Measurements from ENCODE around the gene KMT2E.

KMT2E gene

DNA sequence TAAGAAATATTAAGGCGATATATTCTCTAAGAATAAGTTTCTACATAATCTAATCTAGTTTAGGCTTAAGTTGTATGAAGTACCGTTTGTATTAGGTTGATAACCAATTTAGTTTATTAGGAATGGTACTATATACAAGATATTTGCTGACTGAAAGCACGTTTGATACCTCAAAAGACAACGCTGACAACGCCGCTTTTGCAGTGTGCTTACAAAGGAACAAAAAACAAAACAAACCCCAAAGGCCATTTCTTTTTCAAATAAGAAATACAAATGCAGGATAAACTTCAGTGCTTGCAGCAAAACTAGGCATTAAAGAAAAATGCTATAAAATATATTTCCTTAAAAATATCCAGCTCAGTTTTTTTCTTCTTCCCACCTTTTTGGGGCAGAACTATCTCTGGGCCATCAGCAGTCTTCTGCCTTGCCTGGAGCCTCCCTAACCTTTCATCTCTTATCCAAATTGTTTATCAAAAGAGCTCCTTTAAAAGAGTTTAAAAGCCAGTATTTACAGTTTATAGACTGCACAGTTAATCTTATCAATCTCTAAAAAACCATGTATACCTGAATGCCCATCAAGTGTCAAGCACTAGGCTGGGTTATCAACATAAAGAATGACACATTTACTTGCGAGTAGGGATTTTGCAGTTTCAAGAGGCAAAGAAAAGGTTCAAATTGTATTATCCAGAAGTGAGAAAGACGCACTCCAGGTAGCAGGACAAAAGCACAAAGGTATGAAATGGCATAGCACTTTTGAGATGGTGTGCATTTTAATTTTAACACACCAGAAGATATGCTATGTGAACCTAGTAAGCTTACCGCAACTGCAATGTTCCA is 4.1 kb upstream of the KMT2E start:
- DNase-seq (ENCODE audit: low read depth in 2 of 2): no peak

DNA sequence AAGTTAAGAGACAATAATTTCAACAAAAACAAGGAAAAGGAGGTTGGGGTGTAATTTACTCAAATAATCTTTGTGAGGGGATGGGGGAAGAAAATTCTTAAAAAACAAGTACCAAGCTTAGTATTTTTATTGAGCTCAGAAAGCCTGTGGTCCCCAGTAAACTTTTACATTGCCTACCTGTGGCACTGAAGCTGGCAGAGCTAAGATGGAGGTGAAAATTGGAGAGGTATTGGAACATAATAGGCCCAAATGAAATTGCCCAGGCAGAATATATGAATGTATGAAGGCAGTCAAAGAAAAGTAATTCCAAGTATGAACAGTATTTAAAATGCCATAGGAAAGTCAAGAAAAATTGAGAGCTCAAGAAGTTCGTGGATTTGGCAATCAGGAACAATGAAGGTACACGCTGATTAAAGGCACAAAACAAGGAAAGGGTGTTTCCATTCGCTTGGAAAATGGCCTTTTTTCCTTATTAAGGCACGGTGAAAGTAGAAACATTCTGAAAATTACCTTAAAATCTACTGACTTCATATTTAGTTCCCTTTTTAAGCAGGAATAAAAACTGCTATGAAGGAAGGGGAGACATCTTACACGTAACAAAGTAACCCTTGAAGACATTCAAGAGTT is 3.4 kb upstream of the KMT2E start:
- no peak for DNase-seq (ENCODE audit: low read depth in 2 of 2)

DNA sequence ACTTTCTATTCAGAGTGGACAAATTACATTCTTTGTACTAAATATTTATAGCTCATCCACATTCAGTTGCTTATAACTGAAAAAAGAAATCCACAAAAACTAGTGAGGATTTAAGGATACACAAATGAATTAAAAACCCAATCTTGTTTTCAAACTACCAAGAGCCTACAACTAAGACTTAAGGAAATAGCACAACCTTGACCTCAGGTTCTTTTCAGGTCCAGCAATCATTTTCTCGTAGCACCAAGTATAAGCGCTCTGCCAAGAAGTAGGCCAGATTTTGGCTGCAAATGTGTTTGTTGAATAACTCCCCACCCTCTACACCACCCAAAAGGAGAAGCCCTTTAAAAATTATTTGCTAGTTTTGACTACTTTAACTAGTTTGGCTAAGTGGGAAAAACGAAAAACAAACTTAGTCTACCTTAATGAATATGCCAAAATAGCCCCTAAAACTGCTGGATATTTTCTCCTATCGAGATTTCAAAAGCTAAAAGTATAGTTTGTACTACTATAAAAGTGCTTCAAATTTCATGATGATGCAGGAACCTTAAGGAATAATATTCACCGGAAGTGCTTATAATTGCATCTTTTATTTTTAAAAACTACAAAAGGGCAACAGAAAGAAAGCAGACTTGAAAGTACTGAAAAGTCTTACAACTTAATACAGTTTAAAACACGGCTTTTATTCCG is 2.7 kb upstream of the KMT2E start:
- DNase-seq (ENCODE audit: low read depth in 2 of 2): no peak

DNA sequence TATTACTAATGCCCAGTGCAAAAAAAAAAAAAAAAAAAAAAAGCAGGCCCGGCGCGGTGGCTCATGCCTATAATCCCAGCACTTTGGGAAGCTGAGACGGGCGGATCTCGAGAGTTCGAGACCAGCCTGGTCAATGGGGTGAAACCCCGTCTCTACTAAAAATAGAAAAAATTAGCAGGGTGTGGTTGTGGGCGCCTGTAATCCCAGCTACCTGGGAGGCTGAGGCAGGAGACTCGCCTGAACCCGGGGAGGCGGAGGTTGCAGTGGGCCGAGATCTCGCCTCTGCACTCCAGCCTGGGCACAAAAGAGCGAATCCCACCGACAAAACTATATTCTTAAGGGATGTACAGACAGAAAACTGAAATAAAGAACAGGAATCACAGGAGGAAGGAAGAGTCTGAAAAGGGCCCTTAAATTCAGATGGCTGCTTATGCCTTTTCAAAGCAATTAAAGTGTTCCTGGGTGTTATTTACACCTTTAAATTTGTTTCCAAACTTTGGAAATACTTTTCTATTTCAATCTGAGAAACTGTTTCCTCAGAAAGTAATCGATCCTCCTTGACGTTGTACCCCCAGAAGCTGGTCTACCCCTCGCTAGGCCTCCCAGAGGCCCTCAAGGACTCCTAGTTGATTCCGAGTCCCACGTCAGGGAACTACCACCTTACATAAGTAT is 2.0 kb upstream of the KMT2E start:
- DNase-seq (ENCODE audit: low read depth in 2 of 2): peak in 1 of 2 donors; percentile 23

DNA sequence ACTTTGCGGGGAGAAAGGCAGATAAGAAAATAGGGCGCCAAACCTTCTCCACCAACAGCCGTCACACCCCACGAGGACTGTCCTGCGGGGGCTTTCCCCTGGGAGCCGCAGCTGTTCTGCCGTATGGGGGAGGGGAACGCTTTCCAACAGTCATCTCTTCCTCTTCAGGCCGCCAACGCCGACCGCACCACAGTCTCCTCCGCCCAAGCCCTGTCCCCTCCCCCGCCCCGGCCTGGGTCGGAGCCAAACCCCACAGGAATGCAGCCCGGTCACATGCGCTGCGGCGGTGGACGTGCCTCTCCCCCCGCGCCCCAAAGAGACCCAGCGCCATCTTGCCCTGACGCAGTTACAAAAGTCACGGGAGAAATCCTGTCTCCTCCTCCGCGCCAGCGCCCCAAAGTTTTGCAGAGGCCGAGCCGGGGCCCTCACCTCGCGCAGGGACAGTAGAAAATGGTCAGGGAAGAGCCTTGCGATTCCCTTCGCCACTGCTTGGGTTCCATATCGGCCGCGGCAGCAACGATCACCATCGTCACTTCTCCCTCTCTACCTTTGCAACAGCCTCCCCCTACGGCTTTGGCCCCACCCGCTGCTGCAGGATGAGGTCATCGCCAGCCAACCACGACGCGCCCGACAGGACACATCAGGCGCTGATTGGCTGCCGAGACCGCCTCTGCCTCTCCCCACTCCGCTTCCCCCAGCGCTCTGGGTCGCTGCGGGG is 1.3 kb upstream of the KMT2E start:
- DNase-seq (ENCODE audit: low read depth in 2 of 2): peak; percentile 99

DNA sequence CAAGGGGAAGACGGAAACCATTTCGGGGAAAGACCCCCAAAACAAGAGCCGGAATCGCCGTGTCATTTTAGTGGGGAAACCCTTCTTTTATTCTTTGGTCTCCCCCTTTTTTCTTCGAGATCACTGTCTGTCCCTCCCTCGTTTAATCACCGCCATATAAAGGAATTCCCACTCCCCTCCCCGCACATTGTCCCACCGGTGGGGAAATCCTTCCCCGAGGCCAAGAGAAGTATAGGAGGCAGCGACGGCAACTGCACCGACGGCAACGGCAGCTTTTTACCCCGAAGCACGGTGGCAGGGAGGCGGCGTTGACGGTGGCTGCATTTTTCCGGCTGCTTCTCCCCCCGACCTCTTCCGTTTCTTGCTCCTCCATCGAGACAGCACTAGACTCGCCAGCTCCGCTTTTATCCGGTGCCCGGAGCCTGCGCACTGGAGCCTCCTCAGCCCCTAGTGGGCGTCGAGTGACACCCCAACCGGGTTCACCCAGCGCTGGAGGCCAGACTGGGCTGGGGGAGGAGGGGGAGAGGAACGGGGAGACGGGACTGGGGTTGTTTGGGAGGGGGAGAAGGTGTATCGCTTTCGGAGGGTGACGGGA is 687 bp upstream of the KMT2E start:
- DNase-seq (ENCODE audit: low read depth in 2 of 2): peak; percentile 87 to 94

DNA sequence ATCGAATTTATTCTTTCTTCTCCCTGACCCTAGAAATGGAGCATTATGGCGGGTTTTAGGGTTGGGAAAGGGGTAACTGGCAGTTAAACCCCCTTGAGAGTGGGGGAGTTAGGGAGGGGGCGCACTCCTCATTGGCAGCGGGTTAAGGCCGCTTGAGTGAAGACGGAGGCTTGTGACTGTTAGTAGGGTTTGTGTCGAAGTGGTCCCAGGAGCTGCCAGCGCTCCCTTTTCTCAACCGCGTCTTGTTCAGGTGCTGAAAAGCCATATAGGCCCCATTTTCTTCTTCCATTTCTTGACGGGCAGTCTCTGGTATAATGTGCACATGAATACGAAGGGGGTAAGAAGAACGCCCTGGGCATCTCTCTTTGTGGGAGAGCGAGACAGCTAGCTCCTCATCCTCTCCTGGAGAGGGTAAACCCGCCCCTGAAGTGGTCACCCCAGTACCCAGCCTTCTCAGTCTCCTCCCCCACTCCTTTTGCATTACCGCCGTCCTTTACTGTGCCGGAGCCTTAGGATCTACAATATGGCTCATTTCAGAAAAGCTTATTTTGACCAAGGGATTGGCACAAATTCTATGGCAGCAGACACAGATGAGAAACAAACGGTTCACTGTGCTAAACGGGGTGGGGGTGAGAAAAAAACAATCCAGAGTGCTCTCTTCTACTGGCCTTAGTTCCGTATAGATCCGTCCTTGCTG is 836 bp downstream of the KMT2E start:
- peak; percentile 17 to 23 for DNase-seq (ENCODE audit: low read depth in 2 of 2)

DNA sequence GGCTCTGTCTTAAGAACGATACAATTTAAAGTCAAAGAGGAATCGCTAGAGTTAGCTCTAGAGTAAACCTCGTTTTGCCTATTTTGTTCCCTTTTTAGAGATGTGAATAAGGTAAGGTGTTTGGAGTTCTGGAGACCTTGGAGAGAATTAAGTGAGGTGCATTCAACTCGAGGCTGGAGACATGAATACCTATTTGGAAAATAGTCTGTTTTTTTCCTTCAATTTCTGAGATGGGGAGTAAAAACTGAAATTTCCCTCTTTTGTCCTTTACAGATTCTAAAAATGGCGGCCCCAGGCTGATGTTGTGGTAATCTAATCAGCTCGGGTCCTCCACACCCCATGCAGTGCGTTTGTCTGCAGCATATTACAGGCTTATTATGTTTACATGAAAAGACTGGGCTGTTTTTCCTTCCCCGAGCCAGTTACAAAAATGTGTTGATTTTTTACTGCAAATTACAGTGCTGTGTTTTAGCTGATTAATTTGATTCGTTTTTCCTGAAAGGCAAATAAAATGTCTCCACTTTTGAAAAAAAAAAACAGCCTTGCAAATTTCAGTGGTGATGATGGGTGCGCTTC is 1.5 kb downstream of the KMT2E start:
- DNase-seq (ENCODE audit: low read depth in 2 of 2): no peak

DNA sequence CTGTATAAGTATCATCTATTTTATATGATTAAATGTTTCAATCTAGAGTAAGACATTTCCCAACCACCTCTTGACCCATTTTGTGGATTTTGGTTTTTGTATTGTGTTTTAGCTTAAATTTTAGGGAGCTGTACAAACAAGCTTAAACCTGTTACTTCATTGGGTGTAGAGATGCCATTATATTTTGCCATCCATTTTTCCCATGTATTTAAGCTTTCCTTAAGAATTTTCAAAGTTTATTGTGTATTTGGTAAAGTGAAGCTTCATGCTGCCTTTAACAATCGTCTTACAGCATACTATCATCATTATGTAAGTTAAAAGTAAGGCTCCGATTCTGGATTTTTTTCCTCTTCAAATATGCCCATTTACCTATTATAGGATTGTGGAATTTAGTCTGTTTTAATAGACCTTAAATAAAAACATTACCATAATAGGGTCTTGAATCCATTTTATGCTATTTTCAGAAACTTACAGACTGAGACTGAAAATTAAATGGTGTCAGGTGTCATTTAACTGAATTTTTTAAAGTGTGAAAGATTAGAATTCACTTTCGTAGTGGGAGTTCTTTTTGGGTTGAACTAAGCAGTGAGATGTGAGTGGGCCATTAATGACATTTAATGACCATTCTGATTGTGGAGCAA is 2.2 kb downstream of the KMT2E start:
- DNase-seq (ENCODE audit: low read depth in 2 of 2): no peak

DNA sequence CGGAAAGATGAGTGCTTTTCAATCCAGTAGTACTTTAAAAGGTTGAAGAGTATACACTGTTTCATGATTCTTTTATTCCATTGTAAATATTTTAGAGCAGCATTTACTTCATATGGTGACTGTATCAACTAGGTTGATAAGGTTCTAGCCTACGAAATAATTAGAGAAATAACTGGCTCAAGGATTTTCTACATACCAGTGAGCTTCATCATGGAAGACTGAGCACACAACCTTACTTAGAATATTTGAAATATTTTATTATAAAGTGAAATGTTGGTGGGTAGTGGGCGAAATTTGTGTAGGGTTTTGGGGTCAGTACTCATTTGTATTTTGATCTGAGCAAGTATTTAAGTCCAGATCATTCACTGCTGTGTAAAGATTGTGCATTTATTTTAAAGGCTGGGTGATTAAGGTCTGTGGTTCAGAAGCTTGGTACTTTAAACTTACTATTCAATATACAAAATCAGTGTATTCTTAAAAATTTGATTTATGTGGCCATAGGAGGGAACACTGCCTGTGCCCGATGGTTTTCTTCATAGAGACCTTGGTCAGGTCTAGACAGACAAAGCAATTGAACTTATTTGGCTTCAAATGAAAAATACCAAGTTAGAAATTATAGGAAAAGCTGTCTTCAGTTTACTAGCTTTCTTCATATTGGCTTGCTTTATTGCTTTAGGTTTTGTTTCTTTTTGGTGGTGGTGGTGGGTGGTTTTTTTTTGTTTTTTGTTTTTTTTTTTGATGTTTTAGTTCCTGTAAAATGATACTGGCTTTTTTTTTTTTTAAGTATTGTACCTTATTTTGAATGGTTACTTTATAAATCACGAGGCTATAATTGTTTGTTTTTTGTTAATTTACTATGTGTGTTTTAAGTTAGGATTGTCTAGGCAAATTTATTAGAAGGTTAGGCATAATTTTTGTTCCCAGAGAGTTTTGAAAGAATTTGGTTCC is 3.0 kb downstream of the KMT2E start:
- no peak for DNase-seq (ENCODE audit: low read depth in 2 of 2)

DNA sequence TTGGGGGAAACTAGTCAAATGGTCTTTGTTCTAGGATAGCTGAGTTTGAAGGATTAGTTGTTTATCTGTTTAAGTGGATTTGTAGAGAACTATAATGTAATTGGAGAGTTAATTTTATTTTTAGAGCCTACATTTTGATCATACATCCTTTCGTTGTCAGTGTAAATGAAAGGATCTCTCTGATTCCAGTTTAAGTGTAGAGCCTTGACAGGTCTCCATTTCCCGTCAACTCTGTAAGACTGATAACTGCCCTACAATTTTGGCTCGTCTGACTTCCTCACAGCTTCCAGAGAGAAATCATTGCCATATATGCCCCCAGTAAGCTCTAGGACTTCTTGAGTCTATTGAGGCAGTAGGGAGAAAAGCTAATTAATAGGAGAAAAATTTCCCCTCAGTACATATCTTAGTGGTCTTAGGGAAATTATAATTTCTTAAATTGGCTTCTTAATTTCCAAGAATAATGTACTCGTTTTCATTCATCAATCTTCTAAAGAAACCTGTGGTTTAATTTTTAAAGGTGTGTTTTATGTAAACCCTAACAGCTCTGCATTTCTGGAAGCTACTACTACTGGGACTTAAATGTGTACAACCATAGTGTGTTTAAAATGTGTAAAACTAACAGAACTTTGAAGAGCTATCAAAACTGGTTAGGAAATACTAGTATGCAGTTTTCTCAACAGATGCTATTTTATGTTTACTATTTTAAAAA is 3.8 kb downstream of the KMT2E start:
- no peak for DNase-seq (ENCODE audit: low read depth in 2 of 2)

DNA sequence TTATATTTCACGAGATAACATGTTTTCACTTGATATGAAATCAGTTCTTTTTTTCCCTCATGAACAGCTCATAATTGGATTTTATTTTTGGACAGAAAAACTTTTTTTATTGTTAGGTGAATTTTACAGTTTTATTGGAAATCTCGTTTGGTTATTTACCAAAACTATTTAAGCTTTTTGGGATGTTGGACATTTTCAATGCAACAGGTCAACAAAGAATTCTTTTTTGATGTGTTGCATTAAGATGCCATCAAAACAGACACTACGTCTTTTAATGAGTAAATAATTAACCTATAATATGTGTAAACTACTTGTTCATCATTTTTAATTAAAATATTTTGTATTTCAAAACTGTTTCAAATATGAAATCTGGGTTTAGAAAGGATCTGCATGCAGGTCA is 5.3 kb downstream of the KMT2E start:
- no peak for DNase-seq (ENCODE audit: low read depth in 2 of 2)

DNA sequence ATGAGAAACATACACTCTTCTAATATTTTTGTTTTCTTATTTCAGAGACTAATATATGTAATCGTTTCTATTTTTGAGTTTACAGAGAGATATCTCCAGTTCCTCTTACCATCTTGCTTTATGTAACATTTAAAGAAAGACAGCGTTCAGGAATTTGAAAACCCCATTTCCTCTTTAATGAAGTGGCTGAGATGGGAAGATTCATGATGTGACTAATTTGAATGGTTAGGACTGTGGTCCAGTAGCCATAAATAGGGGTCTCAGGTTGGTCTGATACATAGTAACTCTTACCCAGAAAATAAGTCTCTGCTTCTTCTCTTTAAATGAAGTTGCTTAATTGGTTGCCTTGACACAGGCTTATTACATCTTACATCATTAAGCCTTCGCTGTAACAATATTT is 6.9 kb downstream of the KMT2E start:
- no peak for DNase-seq (ENCODE audit: low read depth in 2 of 2)

DNA sequence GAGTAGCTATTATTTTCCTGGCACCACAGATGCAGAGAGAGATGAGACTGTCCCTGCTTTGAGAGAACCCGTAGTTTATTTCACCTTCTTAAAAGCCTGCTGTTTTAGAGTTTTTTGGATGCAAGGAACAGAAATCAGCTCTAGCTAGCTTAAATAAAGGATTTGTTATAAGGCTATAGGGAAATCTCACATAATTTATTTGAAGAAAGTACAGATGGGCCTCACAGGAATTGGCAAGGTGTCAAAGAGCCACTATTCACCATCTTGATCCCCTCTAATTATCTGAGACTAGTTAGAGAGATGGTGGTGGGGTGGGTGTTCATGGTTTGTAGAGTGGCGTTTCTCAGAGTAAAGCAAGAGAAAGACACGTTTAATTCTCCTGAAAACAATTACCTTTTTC is 7.3 kb downstream of the KMT2E start:
- DNase-seq (ENCODE audit: low read depth in 2 of 2): no peak

DNA sequence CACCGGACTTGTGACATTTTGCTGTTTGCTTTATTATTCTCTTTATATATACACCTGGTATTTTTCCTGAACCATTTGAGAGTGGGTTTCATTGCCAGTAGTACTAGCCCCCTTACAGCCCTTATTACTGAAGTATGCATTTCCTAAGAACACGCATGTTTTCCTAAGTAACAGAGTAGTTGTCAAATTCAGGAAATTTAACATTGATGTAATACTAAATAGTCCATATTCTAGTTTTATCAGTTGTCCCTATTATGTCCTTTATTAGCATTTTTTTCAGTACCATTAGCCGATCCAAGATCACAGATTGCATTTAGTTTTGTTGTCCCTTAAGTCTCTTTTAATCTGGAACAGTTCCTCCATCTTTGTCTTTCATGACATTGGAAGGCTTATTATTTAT is 8.0 kb downstream of the KMT2E start:
- no peak for DNase-seq (ENCODE audit: low read depth in 2 of 2)

DNA sequence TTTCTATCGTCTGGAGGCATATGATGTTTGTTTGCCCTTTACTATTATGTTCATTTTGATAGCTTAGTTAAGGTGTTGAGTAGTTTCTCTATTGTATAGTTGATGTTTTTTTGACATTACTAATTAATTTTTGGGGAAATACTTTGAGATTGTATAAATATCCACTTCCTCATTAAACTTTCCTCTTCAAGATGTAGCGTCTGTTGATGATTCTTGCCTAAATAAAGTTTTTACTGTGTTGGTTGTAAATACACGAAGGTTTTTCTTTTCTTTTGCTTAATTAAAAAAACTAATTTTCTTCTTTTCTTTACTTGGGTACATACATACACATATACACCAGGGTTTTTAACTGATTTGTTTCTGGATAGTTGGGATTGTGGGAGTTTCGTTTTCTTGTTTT is 8.5 kb downstream of the KMT2E start:
- DNase-seq (ENCODE audit: low read depth in 2 of 2): no peak

DNA sequence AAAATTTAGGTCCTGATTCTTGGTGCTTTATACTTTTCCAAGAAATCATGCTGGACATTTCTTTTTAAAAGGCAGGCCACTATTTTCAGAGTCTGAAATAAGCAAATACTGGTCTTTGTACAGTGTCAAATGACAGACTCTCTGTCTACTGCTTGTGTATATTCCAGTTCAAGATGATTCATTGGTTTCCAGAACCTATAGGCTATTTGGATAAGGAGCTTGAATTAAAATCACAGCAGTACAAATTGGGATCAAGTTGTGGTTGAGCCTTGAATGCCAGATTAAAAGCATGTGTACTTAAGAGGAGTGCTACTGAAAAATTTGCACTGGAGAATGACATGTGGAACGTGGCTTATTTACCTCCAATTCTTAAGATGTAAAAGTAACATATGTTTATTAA is 10.7 kb downstream of the KMT2E start:
- no peak for DNase-seq (ENCODE audit: low read depth in 2 of 2)

DNA sequence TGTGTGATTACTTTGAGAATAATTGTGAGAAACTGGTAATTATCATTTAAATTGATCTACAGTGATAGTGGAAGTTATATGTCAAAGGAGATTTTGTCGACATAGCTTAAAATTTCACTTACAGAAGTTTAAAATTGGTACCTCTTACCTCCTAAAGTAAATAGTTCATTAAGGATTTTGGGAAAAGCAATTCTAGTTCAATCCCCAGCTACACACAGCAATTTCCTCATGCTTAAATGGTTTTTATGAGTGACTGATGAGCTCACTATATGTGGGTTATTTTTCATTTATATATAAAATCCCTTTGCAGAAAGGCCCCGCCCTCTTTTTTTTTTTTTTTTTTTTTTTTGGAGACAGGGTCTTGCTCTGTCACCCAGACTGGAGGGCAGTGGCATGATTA is 12.7 kb downstream of the KMT2E start:
- DNase-seq (ENCODE audit: low read depth in 2 of 2): no peak
